SK-N-MC (cell line): Measurements from ENCODE around the gene ADI1.

Experiments used
- EZH2 ChIP-seq: fragments of 200-600 bp; sonication (generic); IDR thresholded peaks from one replicate; pipeline ENCODE4 v1.6.1; 2017; ENCODE audit warnings: antibody characterized with exemption
- POLR2AphosphoS5 ChIP-seq: IDR thresholded peaks from 2 replicates; pipeline ENCODE4 v1.6.1; 2012; ENCODE audit warnings: mild to moderate bottlenecking, low read depth, low read length, borderline replicate concordance

DNA sequence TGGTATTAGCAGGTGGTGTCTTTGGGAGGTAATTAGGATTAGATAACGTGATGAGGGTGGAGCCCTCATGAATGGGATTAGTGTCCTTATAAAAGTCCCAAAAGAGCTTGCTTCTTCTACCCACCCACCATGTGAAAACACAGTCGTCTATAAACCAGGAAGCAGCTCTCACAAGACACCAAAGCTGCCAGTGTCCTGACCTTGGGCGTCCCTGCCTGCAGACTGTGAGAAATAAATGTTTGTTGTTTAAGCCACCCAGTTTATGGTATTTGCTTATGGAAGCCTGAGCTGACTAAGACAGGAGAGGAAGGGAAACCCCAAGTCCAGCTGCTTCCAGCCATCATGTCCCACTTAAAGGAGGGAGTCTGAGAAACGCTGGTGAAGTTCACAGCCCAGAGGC, 13.6 kb downstream of the ADI1 start:
- TF ChIP-seq POLR2AphosphoS5 (no peak), EZH2 (no peak)
